GM18868 (cell line): ENCODE results near the gene NADSYN1.

Source experiments
- ATAC-seq: cut with Tn5 transposase; IDR thresholded peaks from one replicate; pipeline ENCODE4 v1.9.1; 2021; ENCODE audit warnings: mild to moderate bottlenecking, moderate library complexity; ENCODE audit not compliant: unreplicated experiment

NADSYN1 gene

DNA sequence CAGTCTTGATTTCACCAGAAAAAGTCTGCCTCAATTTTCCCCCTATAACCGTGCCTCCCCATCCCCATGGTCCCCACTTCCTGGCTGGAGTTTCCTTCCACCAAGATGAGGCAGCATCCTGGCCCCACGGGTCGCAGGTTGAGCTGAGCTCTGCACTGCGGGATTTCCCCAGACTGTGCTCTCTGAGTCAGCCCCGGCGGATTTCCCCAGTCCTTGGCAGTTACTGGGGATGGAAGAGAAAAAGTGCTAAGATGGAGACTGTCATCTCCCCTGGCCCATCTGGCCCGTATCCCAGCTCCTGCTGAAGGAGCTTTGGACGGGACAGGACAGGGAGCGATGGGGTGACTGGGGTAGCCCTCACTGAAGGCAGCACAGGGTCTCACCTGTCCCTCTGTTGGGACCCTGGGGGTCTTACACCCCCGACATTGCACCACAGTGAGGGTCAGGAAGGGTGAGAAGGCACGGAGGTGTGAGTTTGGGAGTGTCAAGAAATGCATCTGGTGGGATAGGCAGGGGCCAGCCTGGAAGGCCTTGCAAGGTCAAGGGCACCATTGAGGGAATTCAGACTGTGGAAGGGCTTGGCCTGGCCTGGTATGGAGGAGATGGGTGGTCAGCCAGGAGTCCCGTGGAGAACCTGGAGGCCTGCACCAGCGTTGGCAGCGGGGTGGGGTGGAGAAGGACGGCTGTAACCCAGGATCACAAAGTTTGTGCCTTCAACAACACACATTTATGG, 36.5 kb downstream of the NADSYN1 start:
- no peak for ATAC-seq

DNA sequence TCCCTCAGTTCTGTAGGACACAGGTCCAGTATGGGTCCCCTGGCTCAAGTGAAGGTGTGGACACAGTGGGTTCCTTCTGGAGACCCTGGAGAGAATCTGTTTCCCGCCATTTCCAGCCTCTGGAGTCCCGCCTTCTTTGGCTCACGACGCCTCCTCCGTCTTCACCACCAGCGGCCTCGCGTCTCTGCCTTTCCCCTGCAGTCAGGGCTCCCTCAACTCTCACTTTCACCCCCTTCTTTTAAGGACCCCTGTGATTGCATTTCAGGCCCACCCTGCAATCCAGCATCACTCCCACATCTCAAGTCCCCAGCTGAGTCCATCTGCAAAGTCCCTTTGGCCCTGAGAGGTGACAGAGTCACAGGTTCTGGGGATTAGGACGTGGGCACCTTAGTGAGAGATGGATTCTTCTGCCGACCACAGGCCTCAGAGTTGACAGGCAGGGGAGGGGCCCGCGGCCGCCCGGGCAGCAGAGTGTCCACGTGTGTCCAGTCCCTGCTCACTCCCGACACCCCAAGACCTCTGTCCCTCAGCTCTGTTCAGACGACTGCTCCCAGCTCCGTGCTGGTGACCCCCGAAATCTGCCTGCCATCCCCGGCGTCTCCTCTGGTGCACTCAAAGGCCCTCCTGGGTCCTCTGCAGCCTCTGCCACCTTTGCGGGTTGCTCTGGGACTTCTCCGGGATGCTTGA, 37.2 kb downstream of the NADSYN1 start:
- ATAC-seq = no peak

DNA sequence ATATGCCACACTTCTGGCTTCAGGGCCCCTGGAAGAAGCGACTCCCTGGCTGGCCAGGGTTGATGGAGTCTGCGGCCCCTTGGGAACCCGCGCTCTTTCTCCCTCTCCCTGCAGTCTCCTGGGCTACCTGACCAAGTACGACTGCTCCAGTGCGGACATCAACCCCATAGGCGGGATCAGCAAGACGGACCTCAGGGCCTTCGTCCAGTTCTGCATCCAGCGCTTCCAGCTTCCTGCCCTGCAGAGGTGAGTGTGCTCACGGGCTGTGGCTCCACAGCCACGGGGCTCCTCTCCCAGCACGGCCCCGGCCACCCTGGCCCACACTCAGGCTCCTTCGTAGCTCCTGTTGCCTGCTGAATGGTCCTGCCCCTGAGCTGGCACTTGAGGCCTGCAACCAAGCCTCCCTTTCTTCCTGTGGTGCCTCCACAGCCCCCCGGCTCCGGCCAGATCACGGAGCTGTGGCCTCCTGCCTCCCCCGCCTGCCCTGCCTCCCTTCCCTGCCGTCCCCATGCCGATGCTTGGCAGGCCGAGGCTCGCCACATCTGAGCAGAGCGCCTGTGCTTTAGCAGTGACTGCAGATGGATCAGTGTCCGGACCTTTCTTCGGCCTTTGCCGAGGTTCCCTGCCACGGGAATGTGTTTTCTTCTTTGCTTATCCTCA, 37.9 kb downstream of the NADSYN1 start:
- no peak for ATAC-seq

GRCh38 chr11:71491531-71491930, 38.5 kb downstream of the NADSYN1 start:
- ATAC-seq = no peak

- ATAC-seq = no peak
Observed at GRCh38 chr11:71491940-71492339, 38.9 kb downstream of the NADSYN1 start.

DNA sequence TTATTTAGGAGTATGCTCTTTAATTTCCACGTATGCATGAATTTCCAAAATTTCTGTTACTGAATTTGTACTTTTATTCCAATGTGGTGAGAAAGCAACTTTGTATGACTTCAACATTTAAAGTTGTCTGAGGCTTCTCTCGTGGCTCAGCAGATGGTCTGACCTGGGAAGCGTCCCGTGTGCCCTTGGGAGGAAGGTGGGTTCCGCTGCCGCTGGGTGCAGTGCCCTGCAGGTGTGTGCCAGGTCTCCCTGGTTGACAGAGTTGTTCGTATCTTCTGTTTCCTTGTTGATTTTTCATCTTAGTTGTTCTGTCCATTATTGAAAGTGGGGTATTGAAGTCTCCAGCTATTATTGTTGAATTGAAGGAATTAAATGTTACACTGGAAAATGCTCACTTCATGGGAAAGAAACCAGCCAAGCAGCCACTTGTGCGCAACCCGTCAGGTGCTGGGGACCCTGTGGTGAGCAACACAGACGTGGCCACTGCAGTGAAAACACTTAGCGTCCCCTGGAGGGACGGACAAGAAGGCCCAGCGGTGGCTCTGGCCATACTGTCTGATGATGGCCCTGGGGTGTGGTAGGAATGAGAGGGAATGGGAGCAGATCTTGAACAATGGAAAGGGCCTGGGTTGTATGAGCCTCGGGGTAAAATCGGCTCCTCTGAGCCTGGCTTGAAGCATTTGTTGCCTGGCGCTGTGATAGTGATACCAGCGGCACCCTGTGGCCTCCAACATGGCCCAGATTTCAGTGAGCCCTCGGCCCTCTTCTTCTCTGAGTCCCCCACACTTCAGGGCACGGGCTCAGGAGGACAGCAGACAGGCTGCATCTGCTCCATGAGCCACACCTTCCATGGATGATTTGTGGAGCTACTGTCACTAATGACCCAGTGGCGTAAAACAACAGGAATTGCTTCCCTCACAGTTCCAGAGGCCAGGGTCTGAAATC, 42.6 kb downstream of the NADSYN1 start:
- ATAC-seq = no peak

GRCh38 chr11:71496421-71496820, 43.4 kb downstream of the NADSYN1 start:
- no peak for ATAC-seq

DNA sequence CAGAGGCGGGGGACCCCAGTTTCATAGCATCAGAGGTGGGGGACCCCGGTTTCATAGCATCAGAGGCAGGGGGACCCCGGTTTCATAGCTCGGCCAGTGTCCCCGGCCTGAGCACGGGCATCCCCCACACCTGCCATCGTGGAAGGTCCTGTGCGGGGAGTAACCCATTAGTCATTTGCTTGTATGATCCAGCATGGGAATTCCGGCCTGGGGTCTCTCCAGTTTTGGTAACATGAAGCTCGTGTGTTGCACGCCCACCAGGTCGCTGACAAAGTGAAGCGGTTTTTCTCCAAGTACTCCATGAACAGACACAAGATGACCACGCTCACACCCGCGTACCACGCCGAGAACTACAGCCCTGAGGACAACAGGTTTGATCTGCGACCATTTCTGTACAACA, 45.1 kb downstream of the NADSYN1 start:
- ATAC-seq = no peak

DNA sequence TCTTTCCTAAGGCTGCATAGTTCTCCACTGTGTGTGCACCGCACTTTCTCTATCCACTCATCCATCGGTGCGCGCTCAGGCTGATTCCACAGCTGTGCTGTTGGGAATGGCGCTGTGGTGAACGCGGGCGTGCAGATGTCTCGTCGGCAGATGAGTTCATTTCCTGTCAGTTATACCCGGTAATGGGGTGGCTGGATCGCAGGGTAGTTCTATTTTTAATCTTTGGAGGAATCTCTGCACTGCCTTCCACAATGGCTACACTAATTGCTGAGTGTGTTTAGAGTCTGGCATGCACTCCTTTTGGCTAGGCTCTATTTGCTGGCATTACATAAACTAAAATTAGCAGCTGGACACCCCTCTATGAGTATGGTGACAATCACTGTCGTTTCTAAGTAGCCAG, 46.1 kb downstream of the NADSYN1 start:
- no peak for ATAC-seq

DNA sequence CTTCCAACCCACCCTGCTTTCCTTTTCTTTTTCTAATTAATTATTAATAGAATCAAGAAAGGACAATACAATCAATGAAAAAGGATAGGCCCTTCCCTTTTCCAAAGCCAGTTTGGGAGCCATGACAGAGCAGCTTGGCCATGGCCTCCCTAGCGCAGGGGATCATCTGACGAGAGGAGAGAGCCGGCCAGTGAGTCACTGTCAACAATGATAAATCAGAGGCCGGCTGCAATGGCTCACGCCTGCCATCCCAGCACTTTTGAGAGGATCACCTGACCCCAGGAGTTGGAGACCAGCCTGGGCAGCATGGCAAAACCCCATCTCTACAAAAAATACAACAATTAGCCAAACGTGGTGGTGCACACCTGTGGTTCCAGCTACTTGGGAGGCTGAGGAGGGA, 46.5 kb downstream of the NADSYN1 start:
- no peak for ATAC-seq

DNA sequence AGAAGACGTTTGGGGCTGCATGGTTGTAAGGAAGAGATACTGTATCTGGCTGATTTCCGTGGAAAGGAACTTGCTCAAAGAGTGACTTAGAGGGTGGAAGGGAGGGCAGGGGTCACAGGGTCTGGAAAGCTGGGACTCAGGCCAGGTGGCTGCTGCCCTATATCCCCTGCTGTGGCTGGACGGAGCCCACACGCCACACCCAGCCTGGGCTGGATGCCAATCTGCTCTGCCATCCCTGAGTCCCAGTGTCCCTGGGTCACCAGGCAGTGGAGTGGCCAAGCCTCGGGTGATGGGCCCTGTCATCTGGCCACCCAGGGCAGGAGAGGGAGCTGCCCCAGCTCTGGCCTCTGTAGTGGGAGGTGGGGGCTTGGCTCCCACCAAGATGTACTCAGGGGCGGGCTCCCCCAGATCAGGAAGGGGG, 47.6 kb downstream of the NADSYN1 start:
- ATAC-seq = no peak

- no peak for ATAC-seq
Observed at GRCh38 chr11:71501071-71501985, 48.3 kb downstream of the NADSYN1 start.

DNA sequence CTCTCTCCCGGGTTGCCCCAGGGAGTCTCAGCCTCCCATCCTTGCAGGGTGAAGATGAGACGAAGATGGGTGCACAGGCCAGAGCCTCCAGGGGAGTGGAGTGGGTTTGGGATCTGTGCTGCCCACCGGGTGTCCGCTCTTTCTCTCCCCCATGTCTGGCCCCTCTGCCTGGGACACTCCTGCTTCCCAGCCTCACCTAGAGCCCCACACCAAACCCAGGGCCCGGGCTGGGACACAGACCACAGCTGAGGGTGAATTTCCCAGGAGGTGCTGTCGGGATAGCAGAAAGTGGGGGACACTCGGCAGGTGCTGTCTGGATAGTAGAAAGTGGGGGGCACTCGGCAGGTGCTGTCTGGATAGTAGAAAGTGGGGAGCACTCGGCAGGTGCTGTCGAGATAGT, 49.0 kb downstream of the NADSYN1 start:
- ATAC-seq = no peak

DNA sequence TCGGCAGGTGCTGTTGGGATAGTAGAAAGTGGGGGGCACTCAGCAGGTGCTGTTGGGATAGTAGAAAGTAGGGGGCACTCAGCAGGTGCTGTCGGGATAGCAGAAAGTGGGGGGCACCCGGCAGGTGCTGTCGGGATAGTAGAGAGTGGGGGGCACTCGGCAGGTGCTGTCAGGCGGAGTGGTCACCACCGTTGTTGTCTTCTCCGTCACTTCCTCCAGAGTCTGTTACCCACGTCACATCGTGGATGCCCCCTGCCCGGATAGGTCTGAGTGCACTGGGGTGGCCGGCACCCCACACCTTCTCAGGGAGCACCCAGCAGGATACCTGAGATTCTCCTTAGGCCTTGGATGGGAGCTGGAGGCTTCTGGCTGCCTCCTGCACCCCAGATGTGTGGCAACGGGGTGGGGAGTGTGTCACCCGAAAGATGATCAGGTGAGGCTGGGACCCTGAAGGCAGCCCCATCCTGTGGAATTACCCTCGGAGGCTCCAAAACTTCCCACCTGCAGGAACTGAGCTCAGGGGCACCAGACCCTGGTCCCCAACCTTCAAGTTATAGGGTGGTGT, 50.0 kb downstream of the NADSYN1 start:
- ATAC-seq = no peak

DNA sequence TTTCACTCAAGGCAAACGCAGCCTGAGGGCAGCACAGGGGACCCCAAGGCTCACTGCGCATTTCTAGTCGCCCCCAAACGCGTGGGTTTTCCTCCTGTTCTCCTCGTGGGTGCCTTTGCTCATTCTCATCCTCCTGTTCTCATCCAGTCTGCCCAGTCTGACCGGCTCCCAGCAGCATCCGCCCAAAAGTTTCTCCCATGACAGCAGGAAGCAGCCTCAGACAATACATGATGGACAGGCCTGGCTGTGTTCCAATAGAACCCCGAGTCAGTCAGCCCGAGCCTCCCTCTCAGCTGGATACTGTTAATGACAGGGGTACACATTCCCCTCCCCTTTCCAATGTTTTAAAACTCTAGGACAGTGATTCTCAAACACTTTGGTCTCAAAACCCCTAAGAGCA, 51.5 kb downstream of the NADSYN1 start:
- ATAC-seq = no peak

- ATAC-seq = no peak
Observed at GRCh38 chr11:71505001-71505400, 52.0 kb downstream of the NADSYN1 start.

DNA sequence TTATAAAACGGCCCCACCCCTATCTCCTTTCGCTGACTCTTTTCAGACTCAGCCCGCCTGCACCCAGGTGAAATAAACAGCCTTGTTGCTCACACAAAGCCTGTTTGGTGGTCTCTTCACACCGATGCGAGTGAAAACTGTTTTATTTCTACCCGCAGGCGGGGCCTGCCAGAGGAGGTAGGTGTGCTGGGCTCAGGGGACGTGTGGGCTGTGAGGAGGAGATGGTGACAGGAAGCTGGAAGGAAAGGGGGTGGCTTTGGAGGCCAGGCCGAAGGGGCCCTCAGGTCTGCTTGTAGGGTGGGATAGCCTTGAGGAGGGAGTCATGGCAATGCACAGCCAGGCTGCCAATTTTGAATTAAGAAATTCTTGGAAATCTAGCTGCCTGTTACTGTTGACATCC, 52.8 kb downstream of the NADSYN1 start:
- ATAC-seq = no peak

DNA sequence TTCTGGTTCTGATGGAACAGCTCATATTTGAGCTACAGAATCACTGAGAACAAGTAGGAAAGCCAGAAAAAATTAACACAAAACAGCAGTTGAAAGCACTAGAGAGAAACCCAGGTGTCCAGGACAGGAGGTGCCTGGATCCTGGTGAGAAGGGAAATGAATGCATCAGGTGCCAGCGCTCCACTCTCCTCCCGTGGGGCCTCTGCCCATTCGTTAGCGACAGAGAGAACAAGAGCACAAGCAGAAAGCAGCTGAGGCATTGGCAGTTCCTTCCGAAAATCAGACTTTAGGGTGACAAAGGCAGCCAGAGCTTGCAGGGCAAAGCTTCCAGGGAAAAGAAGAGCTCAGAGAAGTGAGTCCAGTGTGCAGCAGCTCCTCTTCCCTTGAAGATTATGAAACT, 54.1 kb downstream of the NADSYN1 start:
- no peak for ATAC-seq
